Measurements from ENCODE around the gene ANXA11. TPM values are rescaled to one million over a fixed set of nuclear protein-coding genes. Genes with fewer than 3 reads are reported as not detected.

Gene ANXA11
- total and polyA plus RNA-seq, 2 experiments from 2014 or later: 92.8 to 168 TPM

GRCh38 chr10:80176526-80176925, 28.8 kb downstream of the ANXA11 start:
- WGBS (ENCODE audit: low lambda C conversion rate, missing lambda C conversion rate): 93% methylated on average over 6 of the region's 6 CpGs
- Histone ChIP-seq H3K27me3 (no peaks in the 10 kb centered on the region), H3K4me3 (no peak overlapping the region), H3K79me2 (peaks cover 100% of the 10 kb centered on the region), H2AFZ (no peak overlapping the region), H3K4me2 (no peak overlapping the region), H4K20me1 (ENCODE audit: insufficient read depth, poor library complexity, severe bottlenecking) (peaks cover 79% of the 10 kb centered on the region), H3K9me2 (replicated peaks; ENCODE audit: insufficient read depth) (no peaks in the 10 kb centered on the region), H3K9me3 (ENCODE audit: low read depth) (no peaks in the 10 kb centered on the region), H3K27ac (no peak overlapping the region), H3K4me1 (ENCODE audit: insufficient read depth) (peaks cover 8% of the 10 kb centered on the region), H3K36me3 (replicated peaks; ENCODE audit: insufficient read depth, low read depth) (no peaks in the 10 kb centered on the region)
- DNase-seq (ENCODE audit: low spot score): no peak
- TF ChIP-seq EZH2 (IDR thresholded peaks at IDR 0.05; ENCODE audit: borderline replicate concordance) (no peak), EZH2phosphoT487 (IDR thresholded peaks at IDR 0.05; ENCODE audit: low read depth, severe bottlenecking, unreplicated experiment) (no peak)
- TF ChIP-seq, protein P1, sequence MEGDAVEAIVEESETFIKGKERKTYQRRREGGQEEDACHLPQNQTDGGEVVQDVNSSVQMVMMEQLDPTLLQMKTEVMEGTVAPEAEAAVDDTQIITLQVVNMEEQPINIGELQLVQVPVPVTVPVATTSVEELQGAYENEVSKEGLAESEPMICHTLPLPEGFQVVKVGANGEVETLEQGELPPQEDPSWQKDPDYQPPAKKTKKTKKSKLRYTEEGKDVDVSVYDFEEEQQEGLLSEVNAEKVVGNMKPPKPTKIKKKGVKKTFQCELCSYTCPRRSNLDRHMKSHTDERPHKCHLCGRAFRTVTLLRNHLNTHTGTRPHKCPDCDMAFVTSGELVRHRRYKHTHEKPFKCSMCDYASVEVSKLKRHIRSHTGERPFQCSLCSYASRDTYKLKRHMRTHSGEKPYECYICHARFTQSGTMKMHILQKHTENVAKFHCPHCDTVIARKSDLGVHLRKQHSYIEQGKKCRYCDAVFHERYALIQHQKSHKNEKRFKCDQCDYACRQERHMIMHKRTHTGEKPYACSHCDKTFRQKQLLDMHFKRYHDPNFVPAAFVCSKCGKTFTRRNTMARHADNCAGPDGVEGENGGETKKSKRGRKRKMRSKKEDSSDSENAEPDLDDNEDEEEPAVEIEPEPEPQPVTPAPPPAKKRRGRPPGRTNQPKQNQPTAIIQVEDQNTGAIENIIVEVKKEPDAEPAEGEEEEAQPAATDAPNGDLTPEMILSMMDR (IDR thresholded peaks at IDR 0.05; ENCODE audit: poor library complexity): no peak

DNA sequence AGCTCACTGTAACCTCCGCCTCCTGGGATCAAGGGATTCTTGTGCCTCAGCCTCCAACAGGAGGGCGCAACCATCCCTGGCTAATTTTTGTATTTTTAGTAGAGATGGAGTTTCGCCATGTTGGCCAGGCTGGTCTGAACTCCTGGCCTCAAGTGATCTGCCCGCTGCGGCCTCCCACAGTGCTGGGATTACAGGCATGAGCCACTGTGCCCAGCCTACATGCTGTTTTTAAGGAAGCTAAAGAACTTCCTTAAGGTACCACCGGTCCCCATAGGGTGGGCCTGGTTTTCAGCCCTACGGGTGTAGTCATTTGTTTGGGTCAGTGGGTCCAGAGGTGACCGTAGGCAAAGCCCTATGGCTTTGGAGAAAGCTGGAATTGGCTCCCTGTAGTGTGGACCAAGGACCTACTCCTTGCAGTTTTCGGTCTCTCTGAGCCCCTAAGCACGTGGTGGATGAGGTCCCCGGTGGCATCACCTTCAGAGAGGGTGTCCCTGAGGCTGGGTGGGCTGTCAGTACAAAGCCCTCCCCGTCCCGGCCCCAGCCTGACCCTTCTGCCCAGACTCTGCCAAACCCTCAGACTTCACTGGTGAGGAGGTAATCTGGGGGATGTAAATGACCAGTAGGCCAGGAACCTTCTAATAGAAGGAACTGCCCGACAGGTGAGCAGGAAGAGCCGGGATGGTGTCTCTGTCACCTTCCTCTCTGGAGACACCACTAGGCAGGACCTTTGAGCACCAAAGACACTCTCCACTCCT, 30.5 kb downstream of the ANXA11 start:
- DNase-seq (ENCODE audit: low spot score): no peak
- H3K4me1 ChIP-seq (ENCODE audit: insufficient read depth): peaks cover 8% of the 10 kb centered on the region
- H3K4me2 ChIP-seq: no peak overlapping the region
- 96% methylated on average over 15 of the region's 15 CpGs for WGBS (ENCODE audit: low lambda C conversion rate, missing lambda C conversion rate)
- peaks cover 70% of the 10 kb centered on the region for H4K20me1 ChIP-seq (ENCODE audit: insufficient read depth, poor library complexity, severe bottlenecking)
- H3K27ac ChIP-seq: no peak overlapping the region
- TF ChIP-seq EZH2phosphoT487 (IDR thresholded peaks at IDR 0.05; ENCODE audit: low read depth, severe bottlenecking, unreplicated experiment) (no peak), EZH2 (IDR thresholded peaks at IDR 0.05; ENCODE audit: borderline replicate concordance) (no peak)
- TF ChIP-seq, protein P1 (IDR thresholded peaks at IDR 0.05; ENCODE audit: poor library complexity): no peak
- no peaks in the 10 kb centered on the region for H3K36me3 ChIP-seq (replicated peaks; ENCODE audit: insufficient read depth, low read depth)
- H3K9me3 ChIP-seq (ENCODE audit: low read depth): no peaks in the 10 kb centered on the region
- no peaks in the 10 kb centered on the region for H3K27me3 ChIP-seq
- H3K4me3 ChIP-seq: no peak overlapping the region
- H3K79me2 ChIP-seq: peaks cover 95% of the 10 kb centered on the region
- no peaks in the 10 kb centered on the region for H3K9me2 ChIP-seq (replicated peaks; ENCODE audit: insufficient read depth)
- no peak overlapping the region for H2AFZ ChIP-seq

DNA sequence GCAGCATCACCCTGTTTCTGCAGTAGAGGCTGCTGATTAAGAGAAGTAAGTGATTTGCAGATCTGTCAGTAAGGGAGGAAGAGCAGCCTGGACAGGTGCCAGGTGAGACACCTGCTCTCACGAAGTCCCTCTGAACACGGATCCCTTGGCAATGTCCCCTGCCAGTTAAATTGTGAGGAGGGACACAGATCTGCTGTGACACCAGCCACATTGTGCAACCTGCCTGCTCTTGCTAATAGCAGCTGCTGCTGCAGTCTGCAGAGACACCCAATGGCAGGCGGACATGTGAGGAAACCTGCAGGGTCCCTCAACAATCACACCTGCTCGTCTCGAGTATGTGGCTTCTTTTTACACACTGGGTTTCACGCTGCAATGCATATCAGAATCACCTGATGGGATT, 31.9 kb downstream of the ANXA11 start:
- H3K4me2 ChIP-seq: no peak overlapping the region
- 90% methylated on average over 6 of the region's 6 CpGs for WGBS (ENCODE audit: low lambda C conversion rate, missing lambda C conversion rate)
- H3K27ac ChIP-seq: no peak overlapping the region
- no peaks in the 10 kb centered on the region for H3K9me2 ChIP-seq (replicated peaks; ENCODE audit: insufficient read depth)
- peaks cover 8% of the 10 kb centered on the region for H3K4me1 ChIP-seq (ENCODE audit: insufficient read depth)
- H3K27me3 ChIP-seq: no peaks in the 10 kb centered on the region
- no peak overlapping the region for H2AFZ ChIP-seq
- H3K36me3 ChIP-seq (replicated peaks; ENCODE audit: insufficient read depth, low read depth): no peaks in the 10 kb centered on the region
- peaks cover 87% of the 10 kb centered on the region for H3K79me2 ChIP-seq
- H4K20me1 ChIP-seq (ENCODE audit: insufficient read depth, poor library complexity, severe bottlenecking): peaks cover 59% of the 10 kb centered on the region
- DNase-seq (ENCODE audit: low spot score): no peak
- no peaks in the 10 kb centered on the region for H3K9me3 ChIP-seq (ENCODE audit: low read depth)
- no peak overlapping the region for H3K4me3 ChIP-seq
- TF ChIP-seq EZH2 (IDR thresholded peaks at IDR 0.05; ENCODE audit: borderline replicate concordance): no peak
- no peak for TF ChIP-seq EZH2phosphoT487 (IDR thresholded peaks at IDR 0.05; ENCODE audit: low read depth, severe bottlenecking, unreplicated experiment)
- TF ChIP-seq, protein P1 (IDR thresholded peaks at IDR 0.05; ENCODE audit: poor library complexity): no peak

Data from hepatocyte (in vitro differentiated cells).